Colonic mucosa (tissue), 4 donors: Measurements from ENCODE around the gene PNMA6F. TPM values are rescaled to one million over a fixed set of nuclear protein-coding genes. Genes with fewer than 3 reads are reported as not detected.
"Not testable (repeated sequence)": the region's sequence is repeated elsewhere in the genome, so short reads cannot be mapped to it uniquely, and the experiment has no call there.

Experiments used
- DNase-seq: peaks from one replicate; pipeline ENCODE4 v3.0.0-alpha.2; 2020
- H3K27ac ChIP-seq: fragments of 200-600 bp; one replicate; pipeline ENCODE4 v1.8.0; 2021
- H3K27me3 ChIP-seq: fragments of 200-600 bp; one replicate; pipeline ENCODE4 v1.8.0; 2021
- H3K36me3 ChIP-seq: fragments of 200-600 bp; one replicate; pipeline ENCODE4 v1.8.0; 2021
- H3K4me1 ChIP-seq: fragments of 200-600 bp; one replicate; pipeline ENCODE4 v1.8.0; 2021; ENCODE audit warnings: mild to moderate bottlenecking
- H3K4me3 ChIP-seq: fragments of 200-600 bp; one replicate; pipeline ENCODE4 v1.8.0; 2021
- H3K9ac ChIP-seq, 2 donors: one replicate each; pipeline ENCODE4 v1.7.0; 2013; ENCODE audit warnings: control low read depth in 2 of 2, low read depth in 2 of 2, low read length in 2 of 2
- H3K9me3 ChIP-seq: fragments of 200-600 bp; one replicate; pipeline ENCODE4 v1.8.0; 2021
- intact Hi-C: fragments of 100-400 bp; cut with DNase I; formaldehyde crosslinking; loops from one replicate; pipeline ENCODE4 v1.14.1; 2022
- total RNA-seq, 2 donors: library from RNA; stranded (reverse); fragmentation: NEBNext Ultra II Directional in 1 of 2; extraction: Animal tissue kit (Norgen Biotek cat#: 25700) in 1 of 2; gene quantifications; one replicate each; pipeline ENCODE4 v1.2.1, GENCODE V29; 2021
- donor health status: healthy.
- donor health status: DM: no; HTN: no; CAD: no.
- donor health status: DM: no; HTN: no; CAD: no.

The PNMA6F gene
- total RNA-seq, 2 donors from 2014 or later: not detected

GRCh38 chrX:153272584-153272983 is 49.0 kb downstream of the PNMA6F start:
- H3K27me3 ChIP-seq, H3K4me3 ChIP-seq, intact Hi-C loops, DNase-seq, H3K27ac ChIP-seq, H3K9ac ChIP-seq, H3K9me3 ChIP-seq, H3K36me3 ChIP-seq, H3K4me1 ChIP-seq: not testable (repeated sequence)

GRCh38 chrX:153272070-153272469 is 49.5 kb downstream of the PNMA6F start:
- DNase-seq: not testable (repeated sequence)

More at GRCh38 chrX:153272070-153272469, 49.5 kb downstream of the PNMA6F start:
- H3K9me3 ChIP-seq, H3K4me3 ChIP-seq, H3K27ac ChIP-seq, intact Hi-C loops, H3K4me1 ChIP-seq, H3K27me3 ChIP-seq, H3K9ac ChIP-seq, H3K36me3 ChIP-seq: not testable (repeated sequence)

Other genes starting within 250 kb of the PNMA6F start
- under 1 TPM; 0.17 to 0.37 TPM for gene PNMA6A, start 249.3 kb downstream of the PNMA6F start, total RNA-seq
- gene MAGEA1, start 142.5 kb downstream of the PNMA6F start, total RNA-seq: not detected
- 1 to 10 TPM; 5.4 to 5.8 TPM for gene ZNF275, start 12.4 kb upstream of the PNMA6F start, total RNA-seq
- not detected for gene PNMA6E, start 79.6 kb upstream of the PNMA6F start, total RNA-seq
- gene ZFP92, start 89.7 kb upstream of the PNMA6F start, total RNA-seq: under 1 TPM; 0.10 to 0.29 TPM
- gene TREX2, start 124.3 kb upstream of the PNMA6F start, total RNA-seq: 1 to 10 TPM in 1 of 2 donors, not detected in 1; 1.2 TPM
- gene HAUS7, start 148.8 kb upstream of the PNMA6F start, total RNA-seq: 10 to 100 TPM; 18.9 to 47.8 TPM
- 10 to 100 TPM in 1 of 2 donors, 1 to 10 TPM in 1; 6.0 to 11.4 TPM for gene BGN, start 173.2 kb upstream of the PNMA6F start, total RNA-seq
- gene ATP2B3, start 195.9 kb upstream of the PNMA6F start, total RNA-seq: under 1 TPM in 1 of 2 donors, not detected in 1; 0.24 TPM